GM23338 (cell line): ENCODE measurements around the gene CHP2.

Experiments
- CREB1 ChIP-seq: fragments of 250-450 bp; sonication (Bioruptor Pico); IDR thresholded peaks from 2 replicates; pipeline ENCODE4 v1.5.0; 2020; ENCODE audit warnings: low read depth, mild to moderate bottlenecking, moderate library complexity
- CTCF ChIP-seq, 2 experiments: fragments of 200-600 bp in 1 of 2; sonication (generic) in 1 of 2; conservative IDR thresholded peaks; 2 replicates each; pipeline versions ENCODE4 v1.5.1 to v1.6.1; 2016 to 2017; ENCODE audit warnings: antibody characterized with exemption in 2 of 2, low read depth in 2 of 2, mild to moderate bottlenecking in 2 of 2, moderate library complexity in 1 of 2
- EZH2 ChIP-seq: fragments of 200-600 bp; sonication (generic); IDR thresholded peaks from one replicate; pipeline ENCODE4 v1.8.0; 2017; ENCODE audit warnings: antibody characterized with exemption, mild to moderate bottlenecking, low read depth; ENCODE audit not compliant: unreplicated experiment
- EZH2phosphoT487 ChIP-seq: fragments of 200-600 bp; sonication (generic); IDR thresholded peaks from one replicate; pipeline ENCODE4 v1.8.1; 2018; ENCODE audit warnings: antibody characterized with exemption; ENCODE audit not compliant: unreplicated experiment
- JUNB ChIP-seq: IDR thresholded peaks from one replicate; pipeline ENCODE4 v1.6.1; 2016; ENCODE audit warnings: antibody characterized with exemption; ENCODE audit not compliant: unreplicated experiment
- NANOG ChIP-seq: IDR thresholded peaks from 2 replicates; pipeline ENCODE4 v1.6.1; 2016; ENCODE audit warnings: antibody characterized with exemption, borderline replicate concordance
- POLR2AphosphoS5 ChIP-seq: IDR thresholded peaks from 2 replicates; pipeline ENCODE4 v1.6.1; 2016; ENCODE audit warnings: antibody characterized with exemption, low read depth
- REST ChIP-seq: IDR thresholded peaks from one replicate; pipeline ENCODE4 v1.6.1; 2018; ENCODE audit warnings: antibody characterized with exemption; ENCODE audit not compliant: unreplicated experiment
- ZNF114 ChIP-seq: fragments of 250-450 bp; sonication (Bioruptor Pico); IDR thresholded peaks from 2 replicates; pipeline ENCODE4 v1.5.0; 2020; ENCODE audit warnings: mild to moderate bottlenecking, moderate library complexity
- ZNF331 ChIP-seq: fragments of 250-450 bp; sonication (Bioruptor Pico); IDR thresholded peaks from 2 replicates; pipeline ENCODE4 v1.5.0; 2020; ENCODE audit warnings: low read depth, mild to moderate bottlenecking, moderate library complexity
- TF ChIP-seq, protein P1 (sequence below): fragments of 250-450 bp; sonication (Bioruptor Pico); IDR thresholded peaks from 2 replicates; pipeline ENCODE4 v1.5.0; 2020; ENCODE audit warnings: mild to moderate bottlenecking, moderate library complexity
- TF ChIP-seq, protein P2 (sequence below): IDR thresholded peaks from 2 replicates; pipeline ENCODE4 v1.6.1; 2016; ENCODE audit warnings: antibody characterized with exemption

- TF ChIP-seq CTCF (conservative IDR thresholded peaks at IDR 0.05; ENCODE audit: low read depth in 2 of 2) (no peak), CREB1 (CRISPR knock-in tag) (no peak), POLR2AphosphoS5 (no peak), REST (no peak), EZH2 (no peak), EZH2phosphoT487 (no peak), ZNF331 (CRISPR knock-in tag) (no peak), JUNB (no peak), NANOG (no peak), ZNF114 (CRISPR knock-in tag) (no peak)
- TF ChIP-seq, protein P1, sequence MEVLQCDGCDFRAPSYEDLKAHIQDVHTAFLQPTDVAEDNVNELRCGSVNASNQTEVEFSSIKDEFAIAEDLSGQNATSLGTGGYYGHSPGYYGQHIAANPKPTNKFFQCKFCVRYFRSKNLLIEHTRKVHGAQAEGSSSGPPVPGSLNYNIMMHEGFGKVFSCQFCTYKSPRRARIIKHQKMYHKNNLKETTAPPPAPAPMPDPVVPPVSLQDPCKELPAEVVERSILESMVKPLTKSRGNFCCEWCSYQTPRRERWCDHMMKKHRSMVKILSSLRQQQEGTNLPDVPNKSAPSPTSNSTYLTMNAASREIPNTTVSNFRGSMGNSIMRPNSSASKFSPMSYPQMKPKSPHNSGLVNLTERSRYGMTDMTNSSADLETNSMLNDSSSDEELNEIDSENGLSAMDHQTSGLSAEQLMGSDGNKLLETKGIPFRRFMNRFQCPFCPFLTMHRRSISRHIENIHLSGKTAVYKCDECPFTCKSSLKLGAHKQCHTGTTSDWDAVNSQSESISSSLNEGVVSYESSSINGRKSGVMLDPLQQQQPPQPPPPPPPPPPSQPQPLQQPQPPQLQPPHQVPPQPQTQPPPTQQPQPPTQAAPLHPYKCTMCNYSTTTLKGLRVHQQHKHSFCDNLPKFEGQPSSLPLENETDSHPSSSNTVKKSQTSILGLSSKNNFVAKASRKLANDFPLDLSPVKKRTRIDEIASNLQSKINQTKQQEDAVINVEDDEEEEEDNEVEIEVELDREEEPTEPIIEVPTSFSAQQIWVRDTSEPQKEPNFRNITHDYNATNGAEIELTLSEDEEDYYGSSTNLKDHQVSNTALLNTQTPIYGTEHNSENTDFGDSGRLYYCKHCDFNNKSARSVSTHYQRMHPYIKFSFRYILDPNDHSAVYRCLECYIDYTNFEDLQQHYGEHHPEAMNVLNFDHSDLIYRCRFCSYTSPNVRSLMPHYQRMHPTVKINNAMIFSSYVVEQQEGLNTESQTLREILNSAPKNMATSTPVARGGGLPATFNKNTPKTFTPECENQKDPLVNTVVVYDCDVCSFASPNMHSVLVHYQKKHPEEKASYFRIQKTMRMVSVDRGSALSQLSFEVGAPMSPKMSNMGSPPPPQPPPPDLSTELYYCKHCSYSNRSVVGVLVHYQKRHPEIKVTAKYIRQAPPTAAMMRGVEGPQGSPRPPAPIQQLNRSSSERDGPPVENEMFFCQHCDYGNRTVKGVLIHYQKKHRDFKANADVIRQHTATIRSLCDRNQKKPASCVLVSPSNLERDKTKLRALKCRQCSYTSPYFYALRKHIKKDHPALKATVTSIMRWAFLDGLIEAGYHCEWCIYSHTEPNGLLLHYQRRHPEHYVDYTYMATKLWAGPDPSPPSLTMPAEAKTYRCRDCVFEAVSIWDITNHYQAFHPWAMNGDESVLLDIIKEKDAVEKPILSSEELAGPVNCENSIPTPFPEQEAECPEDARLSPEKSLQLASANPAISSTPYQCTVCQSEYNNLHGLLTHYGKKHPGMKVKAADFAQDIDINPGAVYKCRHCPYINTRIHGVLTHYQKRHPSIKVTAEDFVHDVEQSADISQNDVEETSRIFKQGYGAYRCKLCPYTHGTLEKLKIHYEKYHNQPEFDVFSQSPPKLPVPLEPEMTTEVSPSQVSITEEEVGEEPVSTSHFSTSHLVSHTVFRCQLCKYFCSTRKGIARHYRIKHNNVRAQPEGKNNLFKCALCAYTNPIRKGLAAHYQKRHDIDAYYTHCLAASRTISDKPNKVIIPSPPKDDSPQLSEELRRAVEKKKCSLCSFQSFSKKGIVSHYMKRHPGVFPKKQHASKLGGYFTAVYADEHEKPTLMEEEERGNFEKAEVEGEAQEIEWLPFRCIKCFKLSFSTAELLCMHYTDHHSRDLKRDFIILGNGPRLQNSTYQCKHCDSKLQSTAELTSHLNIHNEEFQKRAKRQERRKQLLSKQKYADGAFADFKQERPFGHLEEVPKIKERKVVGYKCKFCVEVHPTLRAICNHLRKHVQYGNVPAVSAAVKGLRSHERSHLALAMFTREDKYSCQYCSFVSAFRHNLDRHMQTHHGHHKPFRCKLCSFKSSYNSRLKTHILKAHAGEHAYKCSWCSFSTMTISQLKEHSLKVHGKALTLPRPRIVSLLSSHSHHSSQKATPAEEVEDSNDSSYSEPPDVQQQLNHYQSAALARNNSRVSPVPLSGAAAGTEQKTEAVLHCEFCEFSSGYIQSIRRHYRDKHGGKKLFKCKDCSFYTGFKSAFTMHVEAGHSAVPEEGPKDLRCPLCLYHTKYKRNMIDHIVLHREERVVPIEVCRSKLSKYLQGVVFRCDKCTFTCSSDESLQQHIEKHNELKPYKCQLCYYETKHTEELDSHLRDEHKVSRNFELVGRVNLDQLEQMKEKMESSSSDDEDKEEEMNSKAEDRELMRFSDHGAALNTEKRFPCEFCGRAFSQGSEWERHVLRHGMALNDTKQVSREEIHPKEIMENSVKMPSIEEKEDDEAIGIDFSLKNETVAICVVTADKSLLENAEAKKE (CRISPR knock-in tag), result no peak
- TF ChIP-seq, protein P2, sequence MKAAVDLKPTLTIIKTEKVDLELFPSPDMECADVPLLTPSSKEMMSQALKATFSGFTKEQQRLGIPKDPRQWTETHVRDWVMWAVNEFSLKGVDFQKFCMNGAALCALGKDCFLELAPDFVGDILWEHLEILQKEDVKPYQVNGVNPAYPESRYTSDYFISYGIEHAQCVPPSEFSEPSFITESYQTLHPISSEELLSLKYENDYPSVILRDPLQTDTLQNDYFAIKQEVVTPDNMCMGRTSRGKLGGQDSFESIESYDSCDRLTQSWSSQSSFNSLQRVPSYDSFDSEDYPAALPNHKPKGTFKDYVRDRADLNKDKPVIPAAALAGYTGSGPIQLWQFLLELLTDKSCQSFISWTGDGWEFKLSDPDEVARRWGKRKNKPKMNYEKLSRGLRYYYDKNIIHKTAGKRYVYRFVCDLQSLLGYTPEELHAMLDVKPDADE, result no peak
Measured at GRCh38 chr16:23771027-23771426, 16.2 kb downstream of the CHP2 start.
